CD4-positive, alpha-beta memory T cell (primary cell): ENCODE results near the gene INPP4B. TPM values are rescaled to one million over a fixed set of nuclear protein-coding genes. Genes with fewer than 3 reads are reported as not detected.
A peak's percentile ranks its signal among the peaks of the same experiment; 100 is the strongest.

Experiments
- CTCF ChIA-PET: fragments of 350-600 bp; sonication (Branson Sonifier 250); formaldehyde crosslinking; loops from one replicate; lab custom pipeline; 2021; ENCODE audit warnings: inconsistent platforms; ENCODE audit not compliant: partially characterized antibody; lab: Charles Lee
- POLR2A ChIA-PET: fragments of 350-600 bp; sonication (Branson Sonifier 250); formaldehyde crosslinking; loops from one replicate; lab custom pipeline; 2021; ENCODE audit not compliant: partially characterized antibody; lab: Charles Lee
- DNase-seq, 5 donors: peaks; one replicate each; pipeline versions ENCODE4 v3.0.0 to v3.0.0-alpha.2; 2020 to 2022; ENCODE audit warnings: mixed read lengths in 1 of 5
- H3K27ac ChIP-seq: one replicate; pipeline ENCODE4 v1.7.0; 2013; ENCODE audit warnings: low read depth, low read length
- H3K27me3 ChIP-seq: 2 replicates; pipeline ENCODE4 v1.7.0; 2013; ENCODE audit warnings: mild to moderate bottlenecking, low read length, moderate library complexity; ENCODE audit not compliant: insufficient read depth
- H3K36me3 ChIP-seq: 2 replicates; pipeline ENCODE4 v1.7.0; 2013; ENCODE audit warnings: mild to moderate bottlenecking, low read length, moderate library complexity; ENCODE audit not compliant: insufficient read depth
- H3K4me1 ChIP-seq: 2 replicates; pipeline ENCODE4 v1.7.0; 2013; ENCODE audit warnings: mild to moderate bottlenecking, low read length, moderate library complexity; ENCODE audit not compliant: insufficient read depth
- H3K4me3 ChIP-seq, 2 donors: one replicate each; pipeline ENCODE4 v1.7.0; 2013; ENCODE audit warnings: low read length in 2 of 2, mild to moderate bottlenecking in 1 of 2
- H3K9me3 ChIP-seq, 2 donors: one replicate each; pipeline ENCODE4 v1.7.0; 2013; ENCODE audit warnings: low read length in 2 of 2, control low read depth in 1 of 2; ENCODE audit not compliant: control insufficient read depth in 1 of 2
- H3K27ac Mint-ChIP-seq, 7 donors: one replicate each; pipeline ENCODE4 v1.8.0; 2020 to 2021; ENCODE audit warnings: mixed read lengths in 7 of 7, mild to moderate bottlenecking in 6 of 7, inconsistent platforms in 3 of 7, moderate library complexity in 3 of 7
- H3K27me3 Mint-ChIP-seq, 2 donors: one replicate each; pipeline ENCODE4 v1.8.0; 2020 to 2021; ENCODE audit warnings: mixed read lengths in 2 of 2
- H3K36me3 Mint-ChIP-seq, 2 donors: one replicate each; pipeline ENCODE4 v1.8.0; 2020 to 2021; ENCODE audit warnings: mixed read lengths in 2 of 2, inconsistent platforms in 1 of 2, mild to moderate bottlenecking in 1 of 2
- H3K4me1 Mint-ChIP-seq, 4 donors: one replicate each; pipeline ENCODE4 v1.8.0; 2020 to 2021; ENCODE audit warnings: mixed read lengths in 4 of 4, mild to moderate bottlenecking in 1 of 4
- H3K4me3 Mint-ChIP-seq, 8 donors: one replicate each; pipeline ENCODE4 v1.8.0; 2020 to 2021; ENCODE audit warnings: mixed read lengths in 8 of 8, mild to moderate bottlenecking in 7 of 8, moderate library complexity in 6 of 8, inconsistent platforms in 3 of 8
- H3K9me3 Mint-ChIP-seq, 8 donors: one replicate each; pipeline ENCODE4 v1.8.0; 2020 to 2021; ENCODE audit warnings: mixed read lengths in 8 of 8, mild to moderate bottlenecking in 5 of 8, inconsistent platforms in 3 of 8, moderate library complexity in 1 of 8
- intact Hi-C: fragments of 100-400 bp; cut with micrococcal nuclease; formaldehyde crosslinking; loops from one replicate; pipeline ENCODE4 v1.15.1; 2023
- polyA plus RNA-seq, 2 donors: library from polyadenylated mRNA; unstranded; fragments of 300-500 nt; fragmentation: Illumina TruSeq; gene quantifications; one replicate each; pipeline ENCODE4 v1.2.3, GENCODE V29; 2021
- total RNA-seq, 2 experiments: library from RNA; stranded (reverse); gene quantifications; one replicate each; pipeline ENCODE4 v1.2.3, GENCODE V29; 2021

The INPP4B gene
- total and polyA plus RNA-seq, 4 experiments from 2014 or later: 76.7 to 112 (median 80.8) TPM

- ChIA-PET CTCF (no interaction called here), POLR2A (interaction anchor here (0.9 to 6.5 kb wide), 4 partner anchors 12 to 46 kb away, joined by 3 to 41 read pairs (median 8); no protein-coding TSS in a partner anchor)
- Histone ChIP-seq H3K27me3 (no peaks in the 10 kb centered on the region), H3K36me3 (no peaks in the 10 kb centered on the region), H3K9me3 (no peaks in the 10 kb centered on the region), H3K27ac (peak overlapping the region; percentile 3), H3K4me3 (no peak overlapping the region), H3K4me1 (peaks cover 88% of the 10 kb centered on the region)
- DNase-seq: no peak
- Mint-ChIP-seq H3K27me3 (no peaks in the 10 kb centered on the region), H3K4me3 (peak overlapping the region in 7 of 8 donors; percentile 14 to 69 (median 41)), H3K27ac (peak overlapping the region; percentile 63 to 96 (median 78)), H3K4me1 (peaks cover 75 to 89% (median 82%) of the 10 kb centered on the region in 4 donors), H3K9me3 (peaks cover 0 to 6% (median 3%) of the 10 kb centered on the region in 8 donors), H3K36me3 (peaks cover 29 to 34% of the 10 kb centered on the region in 2 donors)
- intact Hi-C loops: no loop called here
Measured at GRCh38 chr4:142360657-142361056, 485.4 kb downstream of the INPP4B start.

- Histone ChIP-seq H3K9me3 (no peaks in the 10 kb centered on the region), H3K27me3 (no peaks in the 10 kb centered on the region), H3K36me3 (no peaks in the 10 kb centered on the region), H3K4me1 (peaks cover 89% of the 10 kb centered on the region), H3K27ac (no peak overlapping the region), H3K4me3 (no peak overlapping the region)
- peak overlapping the region; percentile 6 to 72 (median 37) for H3K4me3 Mint-ChIP-seq
- H3K36me3 Mint-ChIP-seq: peaks cover 19 to 21% of the 10 kb centered on the region in 2 donors
- H3K4me1 Mint-ChIP-seq: peaks cover 76 to 90% (median 84%) of the 10 kb centered on the region in 4 donors
- no peaks in the 10 kb centered on the region for H3K27me3 Mint-ChIP-seq
- no peak for DNase-seq
- intact Hi-C loops: no loop called here
- H3K27ac Mint-ChIP-seq: peak overlapping the region; percentile 65 to 96 (median 76)
- ChIA-PET POLR2A (interaction anchor here (0.6 to 6.5 kb wide), 7 partner anchors 9 to 236 kb away, joined by 3 to 41 read pairs (median 5); no protein-coding TSS in a partner anchor), CTCF (interaction anchor here (1.2 to 1.5 kb wide), 3 partner anchors 21 to 362 kb away, joined by 3 to 4 read pairs (median 3); no protein-coding TSS in a partner anchor)
- H3K9me3 Mint-ChIP-seq: peaks cover 0 to 6% (median 3%) of the 10 kb centered on the region in 8 donors
Measured at GRCh38 chr4:142358656-142359055, 487.4 kb downstream of the INPP4B start.

- no peaks in the 10 kb centered on the region for H3K27me3 ChIP-seq
- ChIA-PET CTCF (interaction anchor here (0.7 to 9.2 kb wide), 33 partner anchors 8 to 483 kb away, joined by 3 to 107 read pairs (median 5); no protein-coding TSS in a partner anchor), POLR2A (interaction anchor here (0.6 to 7.3 kb wide), 21 partner anchors 8 to 363 kb away, joined by 3 to 117 read pairs (median 8); no protein-coding TSS in a partner anchor)
- peaks cover 0 to 2% (median under 1%) of the 10 kb centered on the region in 8 donors for H3K9me3 Mint-ChIP-seq
- peak overlapping the region; percentile 85 to 96 (median 93) for H3K27ac Mint-ChIP-seq
- H3K9me3 ChIP-seq: no peaks in the 10 kb centered on the region
- H3K4me3 ChIP-seq: peak overlapping the region in 1 of 2 donors; percentile 9
- peak overlapping the region; percentile 57 for H3K27ac ChIP-seq
- peaks cover 96% of the 10 kb centered on the region for H3K4me1 ChIP-seq
- peak overlapping the region in 7 of 8 donors; percentile 64 to 83 (median 78) for H3K4me3 Mint-ChIP-seq
- peaks cover 5 to 9% of the 10 kb centered on the region in 2 donors for H3K36me3 Mint-ChIP-seq
- H3K36me3 ChIP-seq: no peaks in the 10 kb centered on the region
- H3K27me3 Mint-ChIP-seq: no peaks in the 10 kb centered on the region
- peak in 2 of 5 donors; percentile 28 to 46 for DNase-seq
- H3K4me1 Mint-ChIP-seq: peaks cover 82 to 94% (median 88%) of the 10 kb centered on the region in 4 donors
- intact Hi-C loops: loop anchor here (1.0 to 2.0 kb wide), 2 partner anchors 8 to 16 kb away; no protein-coding TSS in a partner anchor
Measured at GRCh38 chr4:142356801-142357200, 489.3 kb downstream of the INPP4B start.

- Histone ChIP-seq H3K4me1 (peaks cover 98% of the 10 kb centered on the region), H3K27ac (peak overlapping the region; percentile 57)
- POLR2A ChIA-PET: interaction anchor here (1.0 to 7.3 kb wide), 22 partner anchors 10 to 364 kb away, joined by 3 to 117 read pairs (median 9); no protein-coding TSS in a partner anchor
Measured at GRCh38 chr4:142356118-142356759, 489.9 kb downstream of the INPP4B start.

GRCh38 chr4:142355421-142355930 is 490.6 kb downstream of the INPP4B start:
- no peaks in the 10 kb centered on the region for H3K27me3 Mint-ChIP-seq
- POLR2A ChIA-PET: interaction anchor here (0.6 to 7.3 kb wide), 27 partner anchors 13 to 365 kb away, joined by 3 to 117 read pairs (median 7); no protein-coding TSS in a partner anchor

More at GRCh38 chr4:142356118-142356759, 489.9 kb downstream of the INPP4B start:
- CTCF ChIA-PET: interaction anchor here (0.6 to 9.2 kb wide), 33 partner anchors 8 to 368 kb away, joined by 3 to 107 read pairs (median 5); no protein-coding TSS in a partner anchor
- peaks cover 4 to 8% of the 10 kb centered on the region in 2 donors for H3K36me3 Mint-ChIP-seq
- H3K27ac Mint-ChIP-seq: peak overlapping the region; percentile 85 to 96 (median 93)
- no peaks in the 10 kb centered on the region for H3K9me3 Mint-ChIP-seq
- no peak for DNase-seq
- intact Hi-C loops: loop anchor here (1.0 to 2.0 kb wide), 2 partner anchors 9 to 17 kb away; no protein-coding TSS in a partner anchor
- Histone ChIP-seq H3K9me3 (no peaks in the 10 kb centered on the region), H3K36me3 (no peaks in the 10 kb centered on the region), H3K4me3 (peak overlapping the region in 1 of 2 donors; percentile 9), H3K27me3 (no peaks in the 10 kb centered on the region)
- H3K4me1 Mint-ChIP-seq: peaks cover 82 to 96% (median 90%) of the 10 kb centered on the region in 4 donors
- H3K27me3 Mint-ChIP-seq: no peaks in the 10 kb centered on the region
- H3K4me3 Mint-ChIP-seq: peak overlapping the region in 7 of 8 donors; percentile 64 to 83 (median 78)

GRCh38 chr4:142354794-142355420 is 491.2 kb downstream of the INPP4B start:
- peak overlapping the region; percentile 57 for H3K27ac ChIP-seq
- H3K4me3 ChIP-seq: peak overlapping the region in 1 of 2 donors; percentile 29
- POLR2A ChIA-PET: interaction anchor here (0.6 to 7.3 kb wide), 29 partner anchors 13 to 365 kb away, joined by 3 to 117 read pairs (median 6); no protein-coding TSS in a partner anchor

More at GRCh38 chr4:142355421-142355930, 490.6 kb downstream of the INPP4B start:
- Mint-ChIP-seq H3K36me3 (peaks cover 4 to 6% of the 10 kb centered on the region in 2 donors), H3K4me1 (peaks cover 84 to 96% (median 90%) of the 10 kb centered on the region in 4 donors), H3K4me3 (peak overlapping the region; percentile 57 to 83 (median 75)), H3K9me3 (no peaks in the 10 kb centered on the region), H3K27ac (peak overlapping the region; percentile 80 to 96 (median 91))
- H3K9me3 ChIP-seq: no peaks in the 10 kb centered on the region
- H3K4me3 ChIP-seq: no peak overlapping the region
- H3K27ac ChIP-seq: peak overlapping the region; percentile 57
- peaks cover 99% of the 10 kb centered on the region for H3K4me1 ChIP-seq
- CTCF ChIA-PET: interaction anchor here (0.6 to 9.2 kb wide), 29 partner anchors 7 to 369 kb away, joined by 3 to 107 read pairs (median 8); no protein-coding TSS in a partner anchor
- H3K36me3 ChIP-seq: no peaks in the 10 kb centered on the region
- intact Hi-C loops: loop anchor here (1.0 to 2.0 kb wide), 2 partner anchors 50 to 229 kb away; no protein-coding TSS in a partner anchor
- DNase-seq: no peak
- H3K27me3 ChIP-seq: no peaks in the 10 kb centered on the region

More at GRCh38 chr4:142354794-142355420, 491.2 kb downstream of the INPP4B start:
- Histone ChIP-seq H3K9me3 (no peaks in the 10 kb centered on the region), H3K4me1 (peaks cover 99% of the 10 kb centered on the region), H3K27me3 (no peaks in the 10 kb centered on the region), H3K36me3 (no peaks in the 10 kb centered on the region)
- CTCF ChIA-PET: interaction anchor here (0.8 to 9.2 kb wide), 41 partner anchors 8 to 491 kb away, joined by 3 to 107 read pairs (median 5); partner anchors contain the start of gene INPP4B
- DNase-seq: peak; percentile 47 to 71 (median 63)
- Mint-ChIP-seq H3K27ac (peak overlapping the region; percentile 80 to 96 (median 91)), H3K9me3 (no peaks in the 10 kb centered on the region), H3K36me3 (peaks cover 4 to 6% of the 10 kb centered on the region in 2 donors), H3K4me3 (peak overlapping the region; percentile 49 to 83 (median 73)), H3K4me1 (peaks cover 85 to 97% (median 91%) of the 10 kb centered on the region in 4 donors), H3K27me3 (no peaks in the 10 kb centered on the region)
- intact Hi-C loops: loop anchor here (1.0 to 5.0 kb wide), 4 partner anchors 50 to 491 kb away; partner anchors contain the start of gene INPP4B
